Measurements from ENCODE around the gene PRRT3. TPM values are rescaled to one million over a fixed set of nuclear protein-coding genes. Genes with fewer than 3 reads are reported as not detected.

The PRRT3 gene
- total RNA-seq, 1 donor from 2014 or later = 1.9 TPM

DNA sequence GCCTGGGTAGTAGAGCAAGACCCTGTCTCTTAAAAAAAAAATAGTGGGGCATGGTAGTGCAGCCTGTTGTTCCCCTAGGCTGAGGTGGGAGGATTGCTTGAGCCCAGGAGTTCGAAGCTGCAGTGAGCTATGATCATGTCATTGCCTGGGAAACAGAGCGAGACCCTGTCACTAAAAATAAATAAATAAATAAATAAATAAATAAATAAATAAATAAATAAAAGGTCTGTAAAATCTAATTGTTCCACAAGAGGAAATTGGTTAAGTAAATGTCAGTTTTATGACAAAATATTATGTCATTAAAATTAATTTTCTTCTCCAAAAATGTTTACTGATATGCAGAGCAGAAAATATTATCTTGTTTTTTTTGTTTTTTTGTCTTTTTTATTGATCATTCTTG is 13.2 kb downstream of the PRRT3 start:
- no peak for DNase-seq (ENCODE audit: low spot score)
- Mint-ChIP-seq H3K9me3 (ENCODE audit: unreplicated experiment) (no peaks in the 10 kb centered on the region), H3K4me3 (ENCODE audit: unreplicated experiment) (no peak overlapping the region), H3K36me3 (ENCODE audit: low read depth, unreplicated experiment) (peaks cover 34% of the 10 kb centered on the region), H3K27me3 (ENCODE audit: unreplicated experiment) (peaks cover 23% of the 10 kb centered on the region), H3K4me1 (ENCODE audit: unreplicated experiment) (peaks cover 21% of the 10 kb centered on the region), H3K27ac (ENCODE audit: unreplicated experiment) (no peak overlapping the region)
- TF ChIP-seq, protein P1, sequence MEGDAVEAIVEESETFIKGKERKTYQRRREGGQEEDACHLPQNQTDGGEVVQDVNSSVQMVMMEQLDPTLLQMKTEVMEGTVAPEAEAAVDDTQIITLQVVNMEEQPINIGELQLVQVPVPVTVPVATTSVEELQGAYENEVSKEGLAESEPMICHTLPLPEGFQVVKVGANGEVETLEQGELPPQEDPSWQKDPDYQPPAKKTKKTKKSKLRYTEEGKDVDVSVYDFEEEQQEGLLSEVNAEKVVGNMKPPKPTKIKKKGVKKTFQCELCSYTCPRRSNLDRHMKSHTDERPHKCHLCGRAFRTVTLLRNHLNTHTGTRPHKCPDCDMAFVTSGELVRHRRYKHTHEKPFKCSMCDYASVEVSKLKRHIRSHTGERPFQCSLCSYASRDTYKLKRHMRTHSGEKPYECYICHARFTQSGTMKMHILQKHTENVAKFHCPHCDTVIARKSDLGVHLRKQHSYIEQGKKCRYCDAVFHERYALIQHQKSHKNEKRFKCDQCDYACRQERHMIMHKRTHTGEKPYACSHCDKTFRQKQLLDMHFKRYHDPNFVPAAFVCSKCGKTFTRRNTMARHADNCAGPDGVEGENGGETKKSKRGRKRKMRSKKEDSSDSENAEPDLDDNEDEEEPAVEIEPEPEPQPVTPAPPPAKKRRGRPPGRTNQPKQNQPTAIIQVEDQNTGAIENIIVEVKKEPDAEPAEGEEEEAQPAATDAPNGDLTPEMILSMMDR (IDR thresholded peaks at IDR 0.05; ENCODE audit: unreplicated experiment) = no peak

DNA sequence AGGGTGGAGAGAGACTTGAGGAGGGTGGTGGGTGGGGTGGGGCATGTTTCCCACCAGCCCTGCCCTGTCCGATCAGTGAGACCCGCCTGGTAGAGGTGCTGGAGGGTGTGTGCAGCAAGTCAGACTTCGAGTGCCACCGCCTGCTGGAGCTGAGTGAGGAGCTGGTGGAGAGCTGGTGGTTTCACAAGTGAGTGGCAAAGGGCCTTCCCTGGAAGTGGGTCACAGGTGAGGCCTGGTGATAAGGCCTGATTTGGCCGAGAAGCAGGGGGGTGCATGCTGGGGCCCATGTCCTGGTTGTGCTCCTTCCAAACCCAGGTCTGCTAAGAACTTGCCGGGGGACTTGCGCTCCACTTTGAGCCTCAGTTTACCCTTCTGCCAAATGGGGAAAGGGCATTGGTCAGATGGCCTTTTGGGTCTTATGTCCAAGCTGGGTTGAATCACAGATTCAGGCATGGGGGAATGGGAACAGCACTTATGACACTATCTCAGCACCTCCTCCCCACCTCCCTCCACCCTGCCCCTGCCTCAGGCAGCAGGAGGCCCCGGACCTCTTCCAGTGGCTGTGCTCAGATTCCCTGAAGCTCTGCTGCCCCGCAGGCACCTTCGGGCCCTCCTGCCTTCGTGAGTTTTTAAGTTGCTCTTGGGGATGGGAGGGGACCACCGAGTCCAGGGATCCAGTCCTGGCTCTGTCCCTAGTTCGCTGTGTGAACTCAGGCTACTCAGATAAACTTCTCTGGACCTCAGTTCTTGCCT is 14.5 kb downstream of the PRRT3 start:
- H3K9me3 Mint-ChIP-seq (ENCODE audit: unreplicated experiment) = no peaks in the 10 kb centered on the region
- H3K4me3 Mint-ChIP-seq (ENCODE audit: unreplicated experiment) = no peak overlapping the region
- DNase-seq (ENCODE audit: low spot score) = no peak
- TF ChIP-seq, protein P1 (IDR thresholded peaks at IDR 0.05; ENCODE audit: unreplicated experiment) = no peak
- no peak overlapping the region for H3K27ac Mint-ChIP-seq (ENCODE audit: unreplicated experiment)
- peaks cover 30% of the 10 kb centered on the region for H3K36me3 Mint-ChIP-seq (ENCODE audit: low read depth, unreplicated experiment)
- H3K4me1 Mint-ChIP-seq (ENCODE audit: unreplicated experiment) = peaks cover 24% of the 10 kb centered on the region
- peaks cover 19% of the 10 kb centered on the region for H3K27me3 Mint-ChIP-seq (ENCODE audit: unreplicated experiment)

DNA sequence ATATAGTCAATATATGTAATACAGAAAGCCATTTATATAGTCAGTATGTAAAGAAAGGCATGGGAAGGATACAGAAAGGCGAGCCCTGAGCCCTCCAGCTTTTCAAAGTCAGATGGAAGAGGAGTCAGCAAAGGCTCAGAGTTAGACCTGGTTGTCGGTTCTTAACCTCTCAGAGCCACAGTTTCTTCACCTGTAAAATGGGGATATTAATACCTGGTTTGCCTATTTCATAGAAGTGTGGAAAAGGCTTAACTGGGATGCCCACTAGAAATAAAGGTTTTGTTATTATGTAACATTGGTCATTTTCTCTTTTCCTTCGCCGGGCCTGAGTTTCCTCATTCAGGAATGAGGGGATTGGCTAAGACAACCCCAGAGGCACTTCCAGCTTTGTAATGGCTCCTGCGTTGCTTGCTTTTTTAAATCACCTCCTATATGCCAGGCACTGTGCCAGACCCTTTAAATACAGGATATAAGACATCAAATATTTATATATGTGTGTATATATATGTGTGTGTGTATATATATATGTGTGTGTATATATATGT is 16.2 kb downstream of the PRRT3 start:
- H3K36me3 Mint-ChIP-seq (ENCODE audit: low read depth, unreplicated experiment) = peaks cover 26% of the 10 kb centered on the region
- H3K4me1 Mint-ChIP-seq (ENCODE audit: unreplicated experiment) = peaks cover 20% of the 10 kb centered on the region
- H3K27ac Mint-ChIP-seq (ENCODE audit: unreplicated experiment) = no peak overlapping the region

DNA sequence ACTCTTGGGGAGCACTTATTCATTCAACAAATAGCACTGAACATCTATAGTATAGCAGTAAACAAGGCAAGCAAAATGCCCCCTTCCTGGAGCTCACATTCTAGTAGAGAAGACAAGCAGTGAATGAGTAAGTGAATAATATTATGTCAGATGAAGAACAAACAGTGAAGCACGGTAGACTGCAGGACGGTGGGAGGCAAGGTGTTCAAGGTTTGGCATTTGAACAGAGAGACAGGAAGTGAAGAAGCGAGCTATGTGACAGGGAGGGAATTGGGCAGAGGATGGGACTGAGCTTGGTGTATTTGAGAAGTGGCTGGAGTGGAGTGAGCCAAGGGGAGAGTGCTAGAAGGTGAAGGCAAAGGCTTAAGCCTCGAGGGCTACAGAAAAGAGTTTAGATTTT is 17.2 kb downstream of the PRRT3 start:
- TF ChIP-seq, protein P1 (IDR thresholded peaks at IDR 0.05; ENCODE audit: unreplicated experiment) = no peak
- no peaks in the 10 kb centered on the region for H3K9me3 Mint-ChIP-seq (ENCODE audit: unreplicated experiment)
- H3K4me1 Mint-ChIP-seq (ENCODE audit: unreplicated experiment) = peaks cover 20% of the 10 kb centered on the region
- peaks cover 13% of the 10 kb centered on the region for H3K27me3 Mint-ChIP-seq (ENCODE audit: unreplicated experiment)
- H3K4me3 Mint-ChIP-seq (ENCODE audit: unreplicated experiment) = peak overlapping the region; percentile 94
- peaks cover 33% of the 10 kb centered on the region for H3K36me3 Mint-ChIP-seq (ENCODE audit: low read depth, unreplicated experiment)
- DNase-seq (ENCODE audit: low spot score) = no peak
- peak overlapping the region; percentile 28 for H3K27ac Mint-ChIP-seq (ENCODE audit: unreplicated experiment)

More for the DNA sequence above, 16.2 kb downstream of the PRRT3 start:
- Mint-ChIP-seq H3K9me3 (ENCODE audit: unreplicated experiment) (no peaks in the 10 kb centered on the region), H3K27me3 (ENCODE audit: unreplicated experiment) (peaks cover 14% of the 10 kb centered on the region), H3K4me3 (ENCODE audit: unreplicated experiment) (peak overlapping the region; percentile 94)
- DNase-seq (ENCODE audit: low spot score) = no peak
- TF ChIP-seq, protein P1 (IDR thresholded peaks at IDR 0.05; ENCODE audit: unreplicated experiment) = no peak

DNA sequence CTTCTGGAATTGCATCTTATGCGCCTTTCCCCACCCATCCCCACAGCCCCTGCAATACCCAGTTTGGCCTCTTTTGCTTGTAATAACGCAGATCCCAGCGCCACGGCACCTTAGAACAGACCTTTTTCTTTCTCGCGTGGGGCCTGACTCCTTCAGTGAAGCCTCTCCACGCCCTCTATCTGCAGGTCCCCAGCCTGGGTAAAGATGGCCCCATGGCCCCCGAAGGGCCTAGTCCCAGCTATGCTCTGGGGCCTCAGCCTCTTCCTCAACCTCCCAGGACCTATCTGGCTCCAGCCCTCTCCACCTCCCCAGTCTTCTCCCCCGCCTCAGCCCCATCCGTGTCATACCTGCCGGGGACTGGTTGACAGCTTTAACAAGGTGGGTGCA is 18.0 kb downstream of the PRRT3 start:
- no peak for DNase-seq (ENCODE audit: low spot score)
- H3K27ac Mint-ChIP-seq (ENCODE audit: unreplicated experiment) = peak overlapping the region; percentile 93
- TF ChIP-seq, protein P1 (IDR thresholded peaks at IDR 0.05; ENCODE audit: unreplicated experiment) = no peak
- H3K4me3 Mint-ChIP-seq (ENCODE audit: unreplicated experiment) = peak overlapping the region; percentile 94
- H3K36me3 Mint-ChIP-seq (ENCODE audit: low read depth, unreplicated experiment) = peaks cover 33% of the 10 kb centered on the region
- H3K9me3 Mint-ChIP-seq (ENCODE audit: unreplicated experiment) = no peaks in the 10 kb centered on the region
- peaks cover 13% of the 10 kb centered on the region for H3K27me3 Mint-ChIP-seq (ENCODE audit: unreplicated experiment)
- peaks cover 20% of the 10 kb centered on the region for H3K4me1 Mint-ChIP-seq (ENCODE audit: unreplicated experiment)

All from endothelial cell (in vitro differentiated cells).